T1000 (cell line): ENCODE data around the gene PRKCH.

ENCODE experiments used
- DNase-seq: peaks from one replicate; lab custom pipeline; 2025; ENCODE audit warnings: mixed read lengths; lab: John Stamatoyannopoulos, UW

PRKCH gene

GRCh38 chr14:61365667-61366212, 44.4 kb downstream of the PRKCH start:
- no peak for DNase-seq

GRCh38 chr14:61368114-61368710, 46.8 kb downstream of the PRKCH start:
- no peak for DNase-seq

DNA sequence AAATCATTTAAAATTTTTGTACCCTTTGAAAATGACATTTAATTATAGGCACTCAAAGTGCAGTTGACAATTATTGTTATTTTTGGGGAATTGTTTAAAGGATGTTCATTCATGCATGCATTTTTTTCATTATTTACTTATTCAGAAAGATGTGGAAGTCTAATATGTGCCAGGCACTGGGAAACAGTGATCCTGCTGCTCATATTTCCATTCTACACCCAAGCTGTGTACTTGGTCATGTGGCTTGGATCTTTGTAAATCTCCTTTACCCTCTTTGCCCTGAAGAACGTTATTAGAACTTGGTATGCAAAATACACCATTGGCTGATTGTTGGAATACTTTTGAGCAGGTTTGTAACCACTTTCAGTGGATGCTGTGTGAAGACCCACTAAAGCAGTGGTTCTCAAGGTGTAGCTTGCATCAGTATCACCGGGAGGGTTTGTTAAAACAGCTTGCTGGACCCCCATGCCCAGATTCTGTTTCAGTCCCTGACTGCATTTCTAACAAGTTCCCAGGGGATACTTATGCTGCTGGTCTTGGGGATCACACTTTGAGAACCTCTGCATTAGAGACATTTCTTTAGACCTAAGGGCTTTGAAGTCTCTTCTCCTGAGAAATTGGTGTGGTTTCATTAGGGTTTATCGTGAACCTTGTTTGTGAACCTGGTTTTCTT, 47.5 kb downstream of the PRKCH start:
- no peak for DNase-seq

DNA sequence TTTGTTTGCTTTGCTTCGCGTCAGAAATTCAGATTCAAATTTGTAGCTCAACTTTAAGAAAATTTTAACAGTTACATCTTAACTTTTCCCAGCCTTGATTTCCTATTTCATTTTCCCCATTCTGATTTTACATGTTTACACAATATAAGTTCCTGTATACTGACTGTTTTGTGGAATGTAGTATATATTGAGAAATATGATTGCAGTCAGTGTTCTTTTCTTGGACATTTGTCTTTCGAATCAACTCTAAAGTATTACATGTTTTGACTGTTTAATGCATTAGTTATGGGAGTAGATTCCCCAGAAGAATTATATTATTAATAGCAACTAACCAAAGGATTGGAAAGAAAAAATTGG, 48.1 kb downstream of the PRKCH start:
- no peak for DNase-seq

GRCh38 chr14:61372379-61372778, 51.0 kb downstream of the PRKCH start:
- DNase-seq, result no peak

- DNase-seq, result no peak
Observed at GRCh38 chr14:61372842-61373555, 51.6 kb downstream of the PRKCH start.

- DNase-seq, result no peak
Observed at GRCh38 chr14:61374284-61374683, 52.9 kb downstream of the PRKCH start.

DNA sequence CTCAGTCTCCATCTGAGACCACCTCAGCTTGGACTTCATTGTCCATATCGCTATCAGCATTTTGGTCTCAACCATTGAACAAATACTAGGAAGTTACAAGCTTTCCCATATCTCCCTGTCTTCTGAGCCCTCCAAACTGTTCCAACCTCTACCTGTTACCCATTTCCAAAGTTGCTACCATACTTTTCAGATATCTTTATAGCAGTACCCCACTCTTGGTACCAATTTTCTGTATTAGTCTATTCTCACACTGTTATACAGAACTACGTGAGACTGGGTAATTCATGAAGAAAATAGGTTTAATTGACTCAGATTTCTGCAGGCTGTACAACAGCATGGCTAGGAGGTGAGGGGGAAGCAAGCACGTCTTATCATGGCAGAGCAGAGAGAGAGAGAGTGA, 53.8 kb downstream of the PRKCH start:
- no peak for DNase-seq

- DNase-seq, result no peak
Observed at GRCh38 chr14:61376314-61376713, 54.9 kb downstream of the PRKCH start.

GRCh38 chr14:61377749-61378148, 56.4 kb downstream of the PRKCH start:
- DNase-seq, result no peak

GRCh38 chr14:61379639-61380184, 58.3 kb downstream of the PRKCH start:
- no peak for DNase-seq

- no peak for DNase-seq
Observed at GRCh38 chr14:61380984-61381383, 59.6 kb downstream of the PRKCH start.

DNA sequence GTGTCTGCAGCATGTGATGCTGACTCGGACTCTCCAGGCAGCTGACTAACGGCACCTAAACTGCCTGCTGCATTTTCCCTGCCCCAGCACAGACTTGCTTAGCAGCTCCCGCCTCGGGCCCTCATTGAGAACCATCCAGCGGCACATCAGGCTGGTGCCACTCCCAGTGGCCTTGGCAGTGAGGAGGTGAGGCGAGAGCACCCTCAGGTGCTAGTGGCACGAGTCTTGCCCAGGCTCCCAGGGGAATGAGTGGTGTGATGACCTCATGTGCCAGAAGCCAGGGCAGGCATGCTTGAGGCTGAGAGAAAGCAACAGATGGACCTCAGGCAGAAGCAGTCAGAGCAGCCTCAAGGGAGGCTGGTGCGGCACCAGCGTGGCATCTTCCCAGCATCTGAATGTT, 60.2 kb downstream of the PRKCH start:
- DNase-seq, result peak; percentile 24

GRCh38 chr14:61382842-61383241, 61.5 kb downstream of the PRKCH start:
- no peak for DNase-seq

DNA sequence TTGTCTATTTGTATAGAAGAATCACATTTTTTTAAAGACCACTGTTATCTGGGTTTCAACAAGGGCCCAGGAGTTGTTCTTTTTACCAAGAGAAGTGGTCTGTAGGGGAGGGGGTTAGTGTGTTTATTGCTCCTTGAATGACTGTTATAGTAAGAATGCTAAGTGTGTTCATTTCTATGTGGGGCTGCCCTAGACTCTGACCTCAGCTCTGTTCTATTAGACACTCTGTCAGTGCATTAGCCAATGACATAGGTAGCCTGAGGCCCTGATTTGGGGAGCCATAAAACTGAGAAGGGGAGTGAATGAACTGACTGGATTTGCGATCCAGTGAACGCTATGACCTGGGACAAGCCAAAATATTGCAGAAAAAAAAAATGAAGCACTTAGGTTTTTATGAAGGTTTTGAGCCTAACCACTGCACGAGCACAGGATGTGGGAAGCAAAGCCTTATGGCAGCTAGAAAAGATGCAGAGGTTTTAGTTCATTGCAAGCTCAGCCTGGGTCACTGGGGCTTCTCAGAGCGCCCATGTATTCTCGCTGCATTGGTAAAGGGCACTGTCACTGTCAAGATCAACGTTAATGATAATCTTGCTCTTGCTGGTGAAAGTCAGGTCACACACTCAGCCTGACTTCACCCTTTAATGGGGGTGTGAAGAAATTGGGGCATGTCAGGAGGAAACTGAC, 63.8 kb downstream of the PRKCH start:
- peak; percentile 24 for DNase-seq

- DNase-seq, result no peak
Observed at GRCh38 chr14:61386173-61386772, 64.9 kb downstream of the PRKCH start.

DNA sequence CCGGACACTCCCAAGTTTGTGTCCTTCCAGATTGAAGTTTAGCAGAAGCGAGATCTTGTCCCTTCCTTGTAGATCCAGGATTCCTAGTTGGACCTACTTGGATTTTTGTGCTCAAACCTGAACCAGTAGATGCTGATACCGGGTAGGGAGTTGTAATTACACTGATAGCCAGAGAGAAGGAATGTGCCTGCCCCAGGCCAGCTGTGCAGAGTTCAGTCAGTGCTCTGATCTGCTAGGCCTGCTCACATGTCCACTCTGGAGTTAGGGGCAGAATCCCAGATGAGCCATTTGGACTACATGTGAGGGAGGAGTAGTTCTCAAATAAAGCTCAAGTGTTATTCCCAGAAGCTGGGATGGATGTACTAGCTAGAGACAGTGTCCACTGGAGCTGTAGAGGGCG, 65.7 kb downstream of the PRKCH start:
- no peak for DNase-seq

DNA sequence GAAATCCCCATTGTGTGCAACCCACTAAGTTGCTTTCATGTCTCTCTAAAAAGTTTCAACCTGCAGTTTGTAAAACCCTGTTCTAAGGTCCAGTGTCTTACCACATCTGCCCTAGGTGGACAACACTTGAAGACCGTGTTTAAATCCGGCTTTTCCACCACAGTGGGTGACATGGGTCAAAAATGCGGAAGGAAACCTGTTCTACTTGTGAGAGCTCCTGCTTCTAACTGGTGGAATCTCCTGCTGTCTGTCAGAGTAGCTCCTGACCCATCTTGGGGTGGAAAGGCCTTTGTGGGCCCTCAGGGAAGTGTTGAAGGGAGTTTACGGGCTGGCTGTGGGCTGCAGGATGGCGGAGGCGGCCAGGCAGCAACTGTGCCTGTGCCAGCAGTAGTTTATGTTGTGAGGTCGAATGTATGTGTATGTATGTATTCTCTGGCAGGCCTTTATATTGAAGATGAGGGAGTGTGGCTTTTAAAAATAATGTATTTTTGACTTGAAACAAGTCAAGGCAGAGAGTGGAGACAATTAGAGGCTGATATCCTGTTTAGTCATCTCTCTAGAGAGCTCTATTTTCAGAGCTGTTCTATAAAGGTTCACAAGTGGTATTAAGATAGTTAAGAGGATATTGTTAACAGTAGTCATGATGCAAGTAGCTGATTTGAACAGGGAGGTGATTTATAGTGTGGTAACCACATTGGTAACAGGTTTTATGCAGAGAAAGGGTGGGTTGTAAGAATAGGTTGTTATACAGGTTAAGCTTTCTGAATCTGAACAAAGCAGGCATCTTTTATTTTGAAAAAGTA, 67.0 kb downstream of the PRKCH start:
- peak; percentile 36 for DNase-seq

- DNase-seq, result peak; percentile 64
Observed at GRCh38 chr14:61388976-61389576, 67.7 kb downstream of the PRKCH start.

DNA sequence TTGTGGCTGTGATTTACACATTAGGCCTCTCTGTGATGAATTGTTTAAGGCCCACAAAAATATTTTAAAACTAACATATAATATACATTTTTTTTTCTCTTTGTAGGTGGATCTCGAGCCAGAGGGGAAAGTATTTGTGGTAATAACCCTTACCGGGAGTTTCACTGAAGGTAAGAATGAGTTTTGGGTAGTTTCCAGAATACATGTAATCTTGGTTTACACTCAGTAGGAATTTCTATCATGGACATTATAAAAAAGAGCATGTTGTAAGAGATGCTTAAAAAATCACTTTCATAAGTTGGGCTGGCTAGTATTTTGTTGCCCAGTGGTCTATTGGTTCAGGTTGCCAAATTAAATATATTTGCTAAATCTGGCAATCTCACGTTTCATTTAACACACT, 69.7 kb downstream of the PRKCH start:
- DNase-seq, result no peak

GRCh38 chr14:61392297-61392696, 70.9 kb downstream of the PRKCH start:
- no peak for DNase-seq
